WTC11 (cell line): Measurements from ENCODE around the gene CXorf38. TPM values are rescaled to one million over a fixed set of nuclear protein-coding genes. Genes with fewer than 3 reads are reported as not detected.

Experiments
- ATAC-seq: fragments of 200-7000 bp; cut with Tn5 transposase; 2 replicates; pipeline ENCODE4 v1.10.0; 2021; ENCODE audit warnings: mild to moderate bottlenecking, moderate library complexity
- CTCF ChIA-PET: fragments of 300-600 bp; sonication (Branson Sonifier 250); formaldehyde crosslinking; loops from one replicate; lab custom pipeline; 2021; ENCODE audit warnings: antibody characterized with exemption; lab: Charles Lee
- POLR2A ChIA-PET: fragments of 350-600 bp; sonication (Branson Sonifier 250); formaldehyde crosslinking; loops from one replicate; lab custom pipeline; 2021; ENCODE audit warnings: antibody characterized with exemption; lab: Charles Lee
- DNase-seq: peaks from one replicate; pipeline ENCODE4 v3.0.0; 2021; ENCODE audit warnings: low spot score
- H3K27ac Mint-ChIP-seq: 2 replicates; pipeline ENCODE4 v1.8.0; 2021; ENCODE audit warnings: mixed read lengths
- H3K27me3 Mint-ChIP-seq: 2 replicates; pipeline ENCODE4 v1.8.0; 2021; ENCODE audit warnings: low read depth, mild to moderate bottlenecking, moderate library complexity, mixed read lengths
- H3K36me3 Mint-ChIP-seq: 2 replicates; pipeline ENCODE4 v1.8.0; 2021; ENCODE audit warnings: mixed read lengths
- H3K4me1 Mint-ChIP-seq: 2 replicates; pipeline ENCODE4 v1.8.0; 2022; ENCODE audit warnings: mixed read lengths
- H3K4me3 Mint-ChIP-seq: 2 replicates; pipeline ENCODE4 v1.8.0; 2021; ENCODE audit warnings: mild to moderate bottlenecking, moderate library complexity, mixed read lengths
- H3K9me3 Mint-ChIP-seq: 2 replicates; pipeline ENCODE4 v1.8.0; 2021; ENCODE audit warnings: mixed read lengths
- ATF6 ChIP-seq: sonication (generic); formaldehyde crosslinking; IDR thresholded peaks from 2 replicates; pipeline ENCODE4 v1.8.1; 2023; ENCODE audit warnings: mild to moderate bottlenecking, missing genetic modification reagents
- CBFB ChIP-seq: sonication (generic); formaldehyde crosslinking; IDR thresholded peaks from 2 replicates; pipeline ENCODE4 v1.8.1; 2022; ENCODE audit warnings: mild to moderate bottlenecking, low read depth, missing genetic modification reagents
- E2F1 ChIP-seq: sonication (generic); formaldehyde crosslinking; IDR thresholded peaks from 2 replicates; pipeline ENCODE4 v1.8.0; 2022; ENCODE audit warnings: mild to moderate bottlenecking, missing genetic modification reagents
- E2F4 ChIP-seq: sonication (generic); formaldehyde crosslinking; IDR thresholded peaks from 2 replicates; pipeline ENCODE4 v1.8.1; 2022; ENCODE audit warnings: low read depth, mild to moderate bottlenecking, moderate library complexity, missing genetic modification reagents, borderline replicate concordance
- E2F5 ChIP-seq: sonication (generic); formaldehyde crosslinking; IDR thresholded peaks from 2 replicates; pipeline ENCODE4 v1.8.1; 2022; ENCODE audit warnings: mild to moderate bottlenecking, moderate library complexity, missing genetic modification reagents
- EMX1 ChIP-seq: fragments of 250-450 bp; sonication (Bioruptor Pico); IDR thresholded peaks from 2 replicates; pipeline ENCODE4 v1.8.0; 2021; ENCODE audit warnings: mild to moderate bottlenecking
- MLX ChIP-seq: sonication (generic); formaldehyde crosslinking; IDR thresholded peaks from 2 replicates; pipeline ENCODE4 v1.8.1; 2023; ENCODE audit warnings: mild to moderate bottlenecking, missing genetic modification reagents, moderate library complexity
- MXD4 ChIP-seq: fragments of 250-450 bp; sonication (Bioruptor Pico); IDR thresholded peaks from 2 replicates; pipeline ENCODE4 v1.8.0; 2021; ENCODE audit warnings: mild to moderate bottlenecking, moderate library complexity, borderline replicate concordance
- PRRX2 ChIP-seq: fragments of 250-450 bp; sonication (Bioruptor Pico); IDR thresholded peaks from 2 replicates; pipeline ENCODE4 v1.8.0; 2021; ENCODE audit warnings: mild to moderate bottlenecking
- SMAD3 ChIP-seq: sonication (generic); formaldehyde crosslinking; IDR thresholded peaks from 2 replicates; pipeline ENCODE4 v1.8.0; 2022; ENCODE audit warnings: missing genetic modification reagents, mild to moderate bottlenecking, borderline replicate concordance
- STAT6 ChIP-seq: sonication (generic); formaldehyde crosslinking; conservative IDR thresholded peaks from 2 replicates; pipeline ENCODE4 v1.8.1; 2023; ENCODE audit warnings: mild to moderate bottlenecking, low read depth, missing genetic modification reagents, moderate library complexity
- USF1 ChIP-seq: sonication (generic); formaldehyde crosslinking; IDR thresholded peaks from 2 replicates; pipeline ENCODE4 v1.8.0; 2022; ENCODE audit warnings: mild to moderate bottlenecking, missing genetic modification reagents
- ZMAT4 ChIP-seq: fragments of 250-450 bp; sonication (Bioruptor Pico); IDR thresholded peaks from 2 replicates; pipeline ENCODE4 v1.9.0; 2021; ENCODE audit warnings: mild to moderate bottlenecking
- ZNF263 ChIP-seq: sonication (generic); formaldehyde crosslinking; IDR thresholded peaks from 2 replicates; pipeline ENCODE4 v1.8.1; 2022; ENCODE audit warnings: low read depth, mild to moderate bottlenecking, moderate library complexity, missing genetic modification reagents
- ZSCAN18 ChIP-seq: fragments of 250-450 bp; sonication (Bioruptor Pico); IDR thresholded peaks from 2 replicates; pipeline ENCODE4 v2.1.2; 2022; ENCODE audit warnings: mild to moderate bottlenecking, moderate library complexity
- total RNA-seq: library from RNA; stranded (reverse); gene quantifications from 3 replicates; pipeline ENCODE4 v1.2.3, GENCODE V29; 2021

Gene CXorf38
- total RNA-seq, 1 experiment from 2014 or later: 10.0 TPM

- Mint-ChIP-seq H3K4me3 (no peak overlapping the region), H3K9me3 (no peaks in the 10 kb centered on the region), H3K4me1 (peaks cover 6% of the 10 kb centered on the region; the same call in 1 of the 2 replicates), H3K27ac (no peak overlapping the region), H3K36me3 (peaks cover 56% of the 10 kb centered on the region), H3K27me3 (no peaks in the 10 kb centered on the region)
- POLR2A ChIA-PET: no interaction called here
- DNase-seq: no peak
- no peak for TF ChIP-seq USF1 (CRISPR knock-in tag)
- no peak for TF ChIP-seq E2F4
- no peak for TF ChIP-seq MLX
- TF ChIP-seq ZNF263 (CRISPR knock-in tag): no peak
- no peak for TF ChIP-seq E2F5 (CRISPR knock-in tag)
- TF ChIP-seq EMX1: no peak
- no peak for TF ChIP-seq SMAD3 (CRISPR knock-in tag)
- TF ChIP-seq ZSCAN18 (CRISPR knock-in tag): no peak
- TF ChIP-seq CBFB (CRISPR knock-in tag): no peak
- no peak for TF ChIP-seq ZMAT4 (CRISPR knock-in tag)
- TF ChIP-seq E2F1 (CRISPR knock-in tag): no peak
- no peak for TF ChIP-seq STAT6 (CRISPR knock-in tag)
- no peak for TF ChIP-seq PRRX2
- no peak for TF ChIP-seq MXD4 (CRISPR knock-in tag)
- no peak for TF ChIP-seq ATF6 (CRISPR knock-in tag)
- CTCF ChIA-PET: no interaction called here
- ATAC-seq: no peak
These were observed 36.7 kb upstream of the CXorf38 start for GRCh38 chrX:40684092-40684491.
